Adrenal gland (tissue), 5 donors: ENCODE measurements around the gene FOXJ3.

Source experiments
- POLR2A ChIP-seq, 2 donors: fragments of 450-650 bp; IDR thresholded peaks; one replicate each; pipeline ENCODE4 v1.6.1; 2017; ENCODE audit warnings: antibody characterized with exemption in 2 of 2, mild to moderate bottlenecking in 2 of 2, moderate library complexity in 1 of 2
- TF ChIP-seq, protein P1 (sequence below), 6 experiments: fragments of 450-650 bp in 4 of 6; fragments of 200-600 bp in 2 of 6; sonication (generic) in 1 of 6; IDR thresholded peaks; 1 replicate in 5 of 6; 2 replicates in 1 of 6; pipeline versions ENCODE4 v1.5.1 to v1.8.0; 2016 to 2021; ENCODE audit warnings: antibody characterized with exemption in 6 of 6, mild to moderate bottlenecking in 2 of 6, moderate library complexity in 1 of 6
- donor health status: DM: no; HTN: no; CAD: no.

DNA sequence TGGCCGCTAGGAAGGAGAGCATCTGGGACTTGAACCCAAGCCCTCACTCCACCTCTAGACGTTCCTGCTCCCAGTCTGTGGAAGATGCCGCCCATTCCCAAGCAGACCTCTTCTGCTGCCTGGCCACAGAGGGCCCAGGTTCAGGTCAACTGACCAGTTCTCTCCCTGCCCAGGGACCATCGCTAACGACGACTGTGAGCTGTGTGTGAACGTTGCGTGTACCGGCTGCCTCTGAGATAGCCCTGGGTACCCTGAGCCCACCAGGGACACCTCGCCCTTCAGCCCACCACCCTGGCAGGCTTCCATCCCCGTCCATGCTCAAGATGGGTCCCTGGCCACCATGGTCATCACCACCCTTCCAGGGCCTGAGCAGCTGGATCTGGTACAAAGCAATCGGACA is 179.7 kb downstream of the FOXJ3 start:
- TF ChIP-seq, protein P1, sequence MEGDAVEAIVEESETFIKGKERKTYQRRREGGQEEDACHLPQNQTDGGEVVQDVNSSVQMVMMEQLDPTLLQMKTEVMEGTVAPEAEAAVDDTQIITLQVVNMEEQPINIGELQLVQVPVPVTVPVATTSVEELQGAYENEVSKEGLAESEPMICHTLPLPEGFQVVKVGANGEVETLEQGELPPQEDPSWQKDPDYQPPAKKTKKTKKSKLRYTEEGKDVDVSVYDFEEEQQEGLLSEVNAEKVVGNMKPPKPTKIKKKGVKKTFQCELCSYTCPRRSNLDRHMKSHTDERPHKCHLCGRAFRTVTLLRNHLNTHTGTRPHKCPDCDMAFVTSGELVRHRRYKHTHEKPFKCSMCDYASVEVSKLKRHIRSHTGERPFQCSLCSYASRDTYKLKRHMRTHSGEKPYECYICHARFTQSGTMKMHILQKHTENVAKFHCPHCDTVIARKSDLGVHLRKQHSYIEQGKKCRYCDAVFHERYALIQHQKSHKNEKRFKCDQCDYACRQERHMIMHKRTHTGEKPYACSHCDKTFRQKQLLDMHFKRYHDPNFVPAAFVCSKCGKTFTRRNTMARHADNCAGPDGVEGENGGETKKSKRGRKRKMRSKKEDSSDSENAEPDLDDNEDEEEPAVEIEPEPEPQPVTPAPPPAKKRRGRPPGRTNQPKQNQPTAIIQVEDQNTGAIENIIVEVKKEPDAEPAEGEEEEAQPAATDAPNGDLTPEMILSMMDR (IDR thresholded peaks at IDR 0.05): no peak
- TF ChIP-seq POLR2A (IDR thresholded peaks at IDR 0.05): no peak
